ENCODE results near the gene SORL1-AS1.

SORL1-AS1 gene

DNA sequence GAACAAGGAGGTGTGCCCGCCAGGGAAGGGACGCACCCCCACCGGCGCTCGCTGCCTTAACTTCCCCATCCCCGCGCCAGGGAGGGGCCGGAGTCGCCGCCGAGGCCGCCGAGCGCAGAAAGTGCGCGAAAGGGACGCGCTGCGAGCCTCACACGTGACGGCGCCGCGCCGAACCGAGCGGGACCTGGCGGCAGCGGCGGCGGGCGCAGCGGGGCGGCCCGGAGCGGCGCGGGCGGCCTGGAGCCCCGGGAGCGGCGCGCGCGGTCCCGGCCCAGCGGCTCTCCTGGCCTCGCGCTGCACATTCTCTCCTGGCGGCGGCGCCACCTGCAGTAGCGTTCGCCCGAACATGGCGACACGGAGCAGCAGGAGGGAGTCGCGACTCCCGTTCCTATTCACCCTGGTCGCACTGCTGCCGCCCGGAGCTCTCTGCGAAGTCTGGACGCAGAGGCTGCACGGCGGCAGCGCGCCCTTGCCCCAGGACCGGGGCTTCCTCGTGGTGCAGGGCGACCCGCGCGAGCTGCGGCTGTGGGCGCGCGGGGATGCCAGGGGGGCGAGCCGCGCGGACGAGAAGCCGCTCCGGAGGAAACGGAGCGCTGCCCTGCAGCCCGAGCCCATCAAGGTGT lies 670 bp downstream of the SORL1-AS1 start, which contains the start of gene SORL1:
SORL1 (plus strand) TSS at position 329 of the 623 bp plus-strand sequence; CDS start at position 347, 18 bp downstream.
- DNase-seq (ENCODE audit: low read depth): peak; percentile 13

DNA sequence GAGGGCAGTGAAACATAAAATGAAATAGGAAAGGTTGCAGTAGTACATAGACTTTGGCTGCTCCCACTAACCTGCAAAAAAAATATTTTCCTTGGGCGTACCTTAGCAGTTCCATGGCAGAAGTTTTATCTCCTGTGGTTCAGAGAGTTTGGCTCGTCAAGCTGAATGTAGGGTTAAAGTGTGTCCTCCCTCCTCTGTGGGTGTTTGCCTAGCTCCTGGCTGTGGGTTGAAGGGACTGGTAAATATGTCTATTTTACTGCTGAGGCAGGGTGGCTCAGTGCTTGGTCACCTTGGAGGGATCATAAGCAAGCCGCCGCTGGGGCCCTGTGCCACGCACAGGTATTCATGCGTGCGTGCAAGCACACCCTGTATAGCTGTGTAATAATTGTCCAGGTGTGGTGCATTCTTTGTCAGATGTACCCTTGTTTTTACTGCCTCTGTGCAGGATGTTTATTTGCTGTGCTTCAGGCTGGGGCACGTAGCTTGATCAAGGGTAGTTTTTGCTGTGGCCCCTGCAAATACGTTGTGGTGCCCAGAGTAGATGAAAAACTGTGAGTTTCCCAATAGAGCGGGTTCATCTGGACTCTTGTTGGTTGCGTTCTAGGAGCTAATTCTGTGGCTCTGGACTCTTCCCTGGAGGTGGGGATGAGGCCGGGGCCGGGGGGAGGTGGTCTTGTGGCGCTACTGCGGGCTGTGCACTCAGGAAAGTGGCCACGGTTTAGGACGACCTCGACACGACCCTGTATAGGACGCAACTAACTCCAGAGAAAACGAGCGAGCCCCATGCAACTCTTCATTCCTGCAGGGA lies 1.4 kb downstream of the SORL1-AS1 start:
- DNase-seq (ENCODE audit: low read depth): no peak

DNA sequence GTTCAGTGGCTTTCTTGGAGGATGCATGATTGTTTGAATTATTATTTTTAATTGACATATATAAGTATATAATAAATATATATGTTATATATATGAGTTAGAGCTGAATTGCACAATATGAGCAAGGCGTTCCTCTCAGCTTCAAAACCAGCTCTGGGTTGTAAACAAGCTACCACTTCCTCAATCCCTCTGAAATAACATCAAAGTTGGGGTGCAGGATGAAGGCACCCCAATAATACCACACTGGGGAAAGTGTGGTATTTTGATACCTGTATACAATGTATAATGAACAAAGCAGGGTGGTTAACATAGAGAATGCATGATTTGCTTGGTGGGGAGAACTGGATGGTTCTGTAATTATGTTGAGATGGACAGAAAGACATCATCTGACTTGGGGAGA lies 2.4 kb downstream of the SORL1-AS1 start:
- no peak for DNase-seq (ENCODE audit: low read depth)

DNA sequence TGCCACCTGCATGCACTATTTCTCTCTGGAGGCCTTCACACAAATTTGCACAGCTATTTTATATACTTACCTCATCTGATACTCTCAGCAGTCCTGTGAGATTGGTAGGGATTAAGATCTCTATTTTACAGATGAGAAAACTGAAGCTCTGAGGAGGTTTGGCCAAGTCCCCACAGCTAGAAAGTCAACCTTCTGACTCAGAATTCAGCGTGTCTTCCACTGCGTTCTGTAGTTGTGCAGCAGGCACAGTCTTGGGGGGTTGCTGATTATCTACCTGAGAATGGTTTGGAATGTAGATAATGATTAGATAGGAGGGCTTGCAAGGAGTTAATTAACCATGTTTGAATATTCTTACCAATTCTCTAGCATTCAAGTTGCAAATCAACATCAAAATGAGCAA lies 3.1 kb downstream of the SORL1-AS1 start:
- DNase-seq (ENCODE audit: low read depth): no peak

DNA sequence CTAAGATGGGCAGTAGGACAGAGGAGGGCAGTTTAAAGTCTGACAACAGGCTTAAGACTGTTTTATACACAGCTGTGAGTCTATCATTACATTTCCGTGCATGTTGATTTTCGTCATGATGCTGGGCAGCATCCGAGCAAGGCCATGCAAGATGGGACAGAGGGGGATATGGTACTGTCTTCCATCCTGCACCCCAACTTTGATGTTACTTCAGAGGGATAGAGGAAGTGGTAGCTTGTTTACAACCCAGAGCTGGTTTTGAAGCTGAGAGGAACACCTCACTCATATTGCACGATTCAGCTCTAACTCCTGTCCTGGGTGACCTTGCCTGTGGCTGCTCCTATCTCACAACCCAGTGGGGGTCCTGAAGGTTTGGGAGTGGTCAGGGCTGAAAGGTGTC lies 3.6 kb downstream of the SORL1-AS1 start:
- DNase-seq (ENCODE audit: low read depth): no peak

DNA sequence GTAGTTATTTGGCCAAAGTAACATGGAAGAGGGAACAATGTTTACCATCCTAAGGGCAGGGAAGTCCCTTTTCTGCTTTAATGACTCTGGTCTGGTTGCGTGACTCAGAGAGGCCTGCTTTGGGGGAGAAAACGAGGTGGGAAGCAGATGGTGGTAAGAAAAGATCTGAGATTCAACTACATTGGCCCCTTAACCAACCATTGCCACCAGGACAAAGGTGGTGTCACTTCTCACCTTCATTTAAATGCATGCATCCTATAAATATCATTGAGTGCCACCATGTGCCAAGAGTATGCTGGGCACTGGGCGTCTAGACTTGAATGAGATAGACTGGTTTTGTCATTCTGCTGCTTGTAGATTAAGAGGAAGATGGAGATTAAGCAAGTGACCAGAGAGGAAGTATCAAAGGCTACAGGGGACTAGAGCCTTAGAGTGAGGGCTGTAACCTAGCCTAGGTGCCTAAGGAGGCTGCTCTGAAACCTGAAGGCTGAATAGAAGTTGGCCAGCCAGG lies 4.3 kb downstream of the SORL1-AS1 start:
- peak; percentile 79 for DNase-seq (ENCODE audit: low read depth)

DNA sequence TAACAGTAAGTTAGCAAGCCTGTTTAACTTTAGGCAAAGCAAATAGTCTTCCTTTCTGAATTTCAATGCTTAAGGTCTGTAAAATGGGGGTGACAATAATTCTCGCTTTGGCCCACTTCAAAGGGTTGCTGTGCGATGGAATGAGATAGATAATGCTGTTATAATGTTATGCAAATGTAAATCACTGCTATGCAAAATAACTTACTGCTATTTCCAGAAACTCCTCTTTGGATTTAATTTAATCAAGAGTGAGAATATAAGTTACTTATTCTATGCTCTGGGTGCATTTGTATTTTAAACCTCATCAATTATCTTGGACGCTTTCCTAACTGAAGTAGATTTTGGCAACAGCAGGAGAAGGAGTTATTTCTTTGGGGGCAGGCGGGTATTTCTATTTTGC lies 4.8 kb downstream of the SORL1-AS1 start:
- no peak for DNase-seq (ENCODE audit: low read depth)

DNA sequence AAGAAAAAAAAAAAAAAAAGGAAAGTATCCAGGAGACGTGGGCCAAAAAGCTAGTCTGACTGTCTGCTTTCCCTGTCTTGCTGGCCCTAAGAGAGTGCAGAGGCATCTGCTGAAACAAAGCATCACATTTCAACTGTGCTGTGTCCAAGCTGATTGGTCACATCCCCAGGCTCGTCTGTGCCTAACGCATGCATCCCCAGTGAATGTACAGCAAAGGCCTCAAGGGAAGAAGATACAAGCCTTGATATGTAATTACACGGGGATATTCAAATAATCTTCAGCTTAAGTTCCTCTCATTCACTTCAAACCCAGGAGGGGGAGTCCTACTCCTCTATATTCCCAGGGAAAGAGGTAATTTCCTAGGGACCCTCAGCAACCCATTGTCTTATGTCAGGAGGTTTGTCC lies 6.0 kb downstream of the SORL1-AS1 start:
- peak; percentile 13 for DNase-seq (ENCODE audit: low read depth)

DNA sequence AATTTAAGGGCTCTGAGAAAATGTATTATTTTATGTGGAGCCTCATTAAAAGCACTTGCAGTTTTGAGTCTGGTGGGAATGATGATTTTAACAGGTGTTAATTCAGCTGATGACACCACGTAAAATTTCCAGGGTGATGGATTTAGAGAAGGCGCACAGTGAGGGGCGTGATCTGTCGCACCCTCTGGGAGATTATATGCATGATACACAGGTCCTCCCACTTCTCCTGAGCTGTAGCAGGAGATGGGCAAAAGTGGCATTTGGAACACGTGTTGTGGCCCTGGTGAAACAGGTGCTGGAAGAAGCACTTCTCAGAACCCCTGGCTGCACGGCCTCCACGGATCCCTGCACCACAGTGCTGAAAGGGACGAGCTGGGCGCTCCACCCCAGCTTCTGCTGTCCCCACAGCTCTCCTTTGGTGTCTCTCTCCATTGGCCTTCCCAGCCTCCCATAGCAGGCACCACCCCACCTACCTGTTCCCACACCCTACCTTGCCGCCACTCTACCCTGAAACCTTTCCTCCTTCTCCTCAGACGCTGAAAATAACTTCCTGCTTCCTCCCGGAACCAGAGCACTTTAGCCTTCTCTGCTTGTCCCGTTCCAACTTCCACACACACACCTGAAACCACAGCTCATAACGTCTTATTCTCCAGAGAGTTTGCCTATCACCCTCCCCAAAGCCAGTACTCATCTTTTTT lies 7.5 kb downstream of the SORL1-AS1 start:
- no peak for DNase-seq (ENCODE audit: low read depth)

DNA sequence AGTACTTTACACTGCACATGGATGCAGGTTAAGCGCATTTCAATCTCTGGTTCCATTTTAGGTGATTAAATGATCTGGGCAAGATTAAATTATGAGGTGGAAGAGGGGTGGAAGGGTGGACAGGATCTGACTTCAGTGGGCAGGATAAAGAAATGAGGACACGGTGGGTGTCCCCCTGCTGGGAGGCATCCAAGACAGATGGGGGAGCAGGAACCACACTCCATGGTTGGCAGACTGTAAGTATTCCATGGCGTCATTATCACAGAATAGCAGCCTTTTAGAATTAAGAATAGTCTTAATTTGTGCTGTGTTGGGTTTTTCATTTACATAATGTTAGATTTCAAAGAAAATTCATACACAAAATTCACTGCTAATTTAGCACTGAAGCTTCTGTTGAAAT lies 8.2 kb downstream of the SORL1-AS1 start:
- no peak for DNase-seq (ENCODE audit: low read depth)

DNA sequence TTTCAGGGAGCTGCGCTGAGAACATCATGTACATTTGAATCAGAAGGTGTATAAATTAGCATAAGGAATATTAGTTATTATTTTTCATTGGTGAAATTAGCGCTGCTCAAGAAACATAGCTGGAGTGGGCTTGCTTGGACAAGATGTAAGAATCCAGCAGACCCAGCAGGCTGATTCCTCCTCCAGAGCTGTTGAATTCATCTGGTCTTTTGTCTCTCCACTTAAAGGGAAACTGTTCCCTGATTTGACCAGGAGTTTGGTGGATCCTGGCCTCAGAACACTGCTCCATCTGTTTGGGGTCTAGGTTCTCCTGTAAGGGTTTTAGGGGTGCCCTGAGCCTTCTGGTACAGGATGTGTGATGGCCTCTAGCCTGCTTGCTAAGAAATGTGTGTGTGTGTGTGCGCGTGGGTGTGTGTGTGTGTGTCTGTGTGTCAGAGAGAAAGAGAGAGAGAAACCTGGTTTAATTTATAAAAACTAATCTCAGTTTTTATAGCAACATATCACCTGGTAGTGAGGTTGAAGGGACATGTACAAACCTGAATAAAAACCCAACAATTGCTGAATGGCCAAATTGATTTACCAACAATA lies 9.0 kb downstream of the SORL1-AS1 start:
- no peak for DNase-seq (ENCODE audit: low read depth)

DNA sequence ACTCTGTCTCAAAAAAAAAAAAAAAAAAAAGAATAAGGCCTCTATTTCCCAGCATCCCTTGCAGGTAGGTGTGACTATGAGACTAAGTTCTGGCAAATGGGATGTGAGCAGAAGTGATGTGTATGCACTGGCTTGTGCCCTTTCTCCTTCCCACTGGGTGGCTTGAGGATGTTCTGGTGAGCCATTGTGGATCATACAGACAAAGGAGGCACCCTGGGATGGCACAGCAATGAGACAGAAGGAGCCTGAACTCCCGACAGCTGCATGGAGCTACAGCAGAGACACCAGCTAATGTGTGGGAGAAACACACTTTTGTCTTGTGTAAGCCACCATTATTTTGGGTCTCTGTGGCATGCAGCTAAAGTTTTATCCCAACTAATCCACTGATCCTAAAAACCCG lies 11.2 kb downstream of the SORL1-AS1 start:
- DNase-seq (ENCODE audit: low read depth): no peak

DNA sequence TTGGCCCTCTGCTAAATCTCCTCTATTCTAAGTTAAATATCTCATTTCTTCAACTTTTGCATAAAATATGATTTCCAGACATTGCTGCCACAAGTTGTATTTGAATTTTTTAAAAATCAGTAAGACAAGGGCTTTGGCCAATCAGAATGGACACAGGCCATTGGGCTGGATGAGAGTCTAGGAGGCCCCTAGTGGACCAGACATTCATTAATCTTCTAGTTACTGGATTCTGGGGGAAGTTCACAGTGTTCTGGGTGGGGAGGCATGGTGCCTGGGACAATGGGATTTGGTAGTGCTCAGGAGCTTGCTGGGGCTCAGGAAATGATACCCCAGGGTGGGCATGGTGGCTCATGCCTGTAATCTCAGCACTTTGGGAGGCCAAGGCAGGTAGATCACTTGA lies 13.0 kb downstream of the SORL1-AS1 start:
- no peak for DNase-seq (ENCODE audit: low read depth)

DNA sequence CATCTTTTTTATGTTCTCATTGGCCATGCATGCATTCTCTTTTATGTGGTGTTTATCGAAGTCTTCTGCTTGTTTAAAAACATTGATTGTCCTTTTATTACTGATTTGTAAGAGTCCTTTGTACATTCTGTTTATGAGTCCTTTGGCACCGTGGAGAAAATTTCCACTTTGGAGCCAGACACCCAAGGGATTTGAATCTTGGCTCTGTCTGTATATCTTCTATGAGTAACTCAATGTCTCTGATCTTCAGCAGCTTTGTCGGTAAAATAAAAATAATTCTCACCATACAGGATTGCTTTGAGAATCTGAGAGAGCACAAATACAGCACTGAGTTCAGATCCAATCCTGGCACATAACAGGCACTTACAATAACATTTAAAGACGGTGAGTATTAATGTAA lies 13.4 kb downstream of the SORL1-AS1 start:
- DNase-seq (ENCODE audit: low read depth): no peak

DNA sequence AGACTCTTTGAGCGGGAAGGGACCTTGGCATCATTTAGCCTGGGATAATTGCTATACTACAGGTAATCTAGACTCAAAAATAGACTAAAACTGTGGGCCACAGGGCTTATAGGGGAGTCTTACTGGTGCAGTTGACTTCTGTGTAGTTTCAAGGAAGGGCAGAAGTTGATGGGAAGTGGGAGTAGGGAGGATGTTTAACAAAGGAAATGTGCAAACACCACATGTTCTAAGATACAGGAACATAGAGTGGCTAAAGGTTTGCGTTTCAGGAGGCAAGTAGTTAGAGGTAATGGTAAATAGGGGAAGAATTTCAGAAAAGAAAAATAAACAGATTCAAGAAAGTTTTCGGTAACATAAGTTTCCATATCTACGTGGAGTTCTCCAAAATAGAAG lies 15.1 kb downstream of the SORL1-AS1 start:
- DNase-seq (ENCODE audit: low read depth): no peak

DNA sequence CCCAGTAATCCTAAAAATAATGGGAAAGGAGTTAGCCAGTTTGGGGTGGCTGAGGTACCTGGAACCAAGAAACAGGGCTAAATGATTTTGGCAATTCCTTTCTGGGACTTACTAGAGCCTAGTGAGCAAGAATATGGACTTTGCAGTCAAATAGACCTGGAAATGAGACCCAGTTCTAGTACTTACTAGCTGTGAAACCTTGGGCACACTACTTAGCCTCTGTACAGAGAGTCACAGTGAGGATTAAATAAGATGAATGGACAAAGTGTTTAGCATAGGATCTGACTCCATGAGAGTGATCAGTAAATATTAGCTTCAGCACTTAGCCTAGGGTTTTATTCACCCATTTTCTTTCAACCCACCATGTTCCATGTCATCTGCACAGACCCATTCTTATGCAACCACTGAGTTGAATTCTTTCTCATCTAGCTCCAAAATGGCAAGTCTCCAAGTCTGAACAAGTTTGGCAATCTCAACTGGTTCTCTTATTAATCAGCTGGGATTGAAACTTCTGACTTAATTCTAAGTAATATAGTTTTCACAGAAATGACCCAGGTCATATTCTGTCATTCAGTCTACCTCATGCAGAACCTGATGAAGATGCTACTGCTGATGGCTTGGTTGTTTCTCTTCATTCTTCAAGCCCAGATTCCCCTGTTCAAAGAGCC lies 15.6 kb downstream of the SORL1-AS1 start:
- no peak for DNase-seq (ENCODE audit: low read depth)

DNA sequence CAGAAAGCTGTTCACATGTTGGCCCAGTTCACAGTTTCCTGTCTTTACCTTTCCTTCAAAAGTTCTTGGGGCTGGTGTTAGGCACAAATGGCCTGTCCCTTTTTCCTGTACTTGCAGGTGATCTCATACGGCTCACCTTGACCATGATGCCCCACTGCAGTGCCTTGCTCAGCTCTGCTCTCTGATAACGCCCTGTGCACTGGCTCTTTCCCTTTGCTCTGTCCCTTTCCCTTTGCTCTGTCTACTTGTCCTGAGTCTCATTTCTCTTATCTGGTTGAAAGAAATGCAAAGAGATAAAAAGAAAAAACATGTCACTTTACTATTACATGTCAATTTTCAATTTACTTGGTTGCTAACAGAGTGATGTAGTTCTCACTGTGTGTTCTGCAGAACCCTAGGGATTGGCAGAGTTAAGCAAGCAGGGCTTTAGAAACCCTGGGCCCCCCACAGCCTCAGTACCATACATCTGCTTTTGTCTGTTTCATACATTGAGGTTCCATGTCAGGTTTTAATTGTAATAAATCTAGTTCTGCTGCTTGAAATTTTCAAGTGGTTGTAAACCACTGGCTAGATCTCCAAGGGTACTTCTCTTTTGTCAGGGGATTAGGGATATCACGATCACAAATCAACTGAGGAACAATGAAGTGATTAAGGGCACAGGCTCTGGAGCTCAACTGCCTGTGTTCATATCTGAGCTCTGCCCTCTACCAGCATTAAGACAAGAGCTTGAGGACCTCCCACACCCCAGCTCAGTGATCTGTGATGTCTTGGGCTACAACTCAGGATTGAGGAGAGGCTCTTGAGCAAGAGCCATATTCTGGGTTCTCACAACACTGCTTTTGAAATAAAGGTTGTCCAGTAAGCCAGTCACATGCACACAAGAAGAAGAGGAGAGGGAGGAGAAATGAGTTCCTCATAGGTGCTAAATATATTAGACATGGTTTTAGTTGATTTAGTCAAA lies 16.9 kb downstream of the SORL1-AS1 start:
- DNase-seq (ENCODE audit: low read depth): no peak

DNA sequence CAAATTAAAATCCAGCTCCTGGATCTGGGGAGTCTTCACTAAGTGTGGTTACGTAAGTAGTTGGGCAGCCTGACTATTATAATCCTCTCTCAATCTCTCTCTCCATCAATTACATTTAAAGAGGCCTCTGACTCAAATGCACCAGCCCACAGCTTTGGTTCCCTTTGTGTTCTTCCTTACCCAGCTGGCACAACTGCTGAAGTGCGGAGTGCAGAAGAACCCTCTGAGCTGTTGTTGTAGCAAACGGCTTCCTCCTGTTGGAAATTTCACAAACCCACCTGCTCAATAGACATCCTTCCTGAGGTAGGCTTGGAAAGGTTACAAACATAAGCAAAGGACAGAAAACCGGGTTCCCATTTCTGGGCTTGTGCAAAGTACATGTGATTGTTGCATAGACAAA lies 17.6 kb downstream of the SORL1-AS1 start:
- DNase-seq (ENCODE audit: low read depth): no peak

DNA sequence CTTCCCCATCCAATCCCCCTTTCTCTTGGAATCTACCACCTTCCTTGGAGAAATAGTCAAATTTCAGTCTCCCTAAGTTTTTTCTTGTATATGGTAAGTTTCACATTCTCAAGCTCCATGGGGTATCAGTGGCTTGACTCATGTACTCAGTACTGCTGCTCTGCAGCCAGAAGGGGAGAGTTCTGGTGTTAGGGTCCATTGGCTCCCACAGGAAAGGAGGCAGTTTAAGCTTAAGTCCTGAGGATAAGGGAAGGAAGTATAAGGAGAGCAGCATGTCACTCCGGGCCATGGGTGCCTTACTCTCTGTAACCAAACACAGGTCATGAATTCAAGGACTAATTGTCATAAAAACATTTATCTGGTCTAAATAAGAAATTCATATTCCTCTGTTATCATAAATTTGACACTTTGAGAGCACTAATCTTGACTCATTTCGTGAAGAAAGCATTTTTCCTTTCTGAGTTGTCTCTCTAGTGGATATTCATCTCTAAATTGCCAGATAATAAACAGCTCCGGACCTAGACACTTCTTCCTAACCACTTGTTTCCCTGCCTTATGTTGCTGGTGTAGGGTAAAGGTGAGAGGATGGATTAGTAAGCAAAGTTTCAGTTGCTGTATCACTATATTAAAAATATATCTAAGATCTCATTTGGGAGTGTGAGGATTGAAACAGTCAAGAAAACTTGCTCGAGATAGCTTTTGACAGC lies 20.8 kb downstream of the SORL1-AS1 start:
- DNase-seq (ENCODE audit: low read depth): no peak

DNA sequence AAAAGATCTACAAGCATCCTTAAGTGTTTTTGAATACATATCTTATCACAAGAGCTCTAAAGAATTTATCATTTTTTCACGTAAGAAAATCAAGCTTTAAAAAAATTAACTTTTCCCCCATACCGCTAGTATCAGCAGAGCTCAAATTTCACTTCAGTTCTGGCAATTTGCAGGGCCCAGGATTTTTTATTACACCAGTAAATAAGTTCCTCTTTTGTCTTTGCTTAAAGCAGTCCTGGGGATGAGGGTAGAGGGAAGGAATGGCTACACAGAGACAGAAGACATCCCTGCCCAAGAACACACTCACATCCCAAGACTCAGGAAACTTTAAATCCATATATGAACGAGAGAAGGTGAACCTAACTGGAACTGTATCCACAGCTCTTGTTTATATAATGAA lies 23.2 kb downstream of the SORL1-AS1 start:
- no peak for DNase-seq (ENCODE audit: low read depth)
